GM12891 (cell line): Measurements from ENCODE around the gene IL17RD.

Experiments
- POLR2A ChIP-seq: IDR thresholded peaks from 2 replicates; pipeline ENCODE4 v1.6.1; 2011; ENCODE audit warnings: low read depth, low read length, control low read depth
- POLR2AphosphoS5 ChIP-seq: IDR thresholded peaks from 2 replicates; pipeline ENCODE4 v1.6.1; 2011; ENCODE audit warnings: low read depth, low read length, control low read depth
- SPI1 ChIP-seq: IDR thresholded peaks from 2 replicates; pipeline ENCODE4 v1.6.1; 2011; ENCODE audit warnings: low read depth, low read length, control low read depth
- TAF1 ChIP-seq: IDR thresholded peaks from 2 replicates; pipeline ENCODE4 v1.6.1; 2011; ENCODE audit warnings: low read depth, low read length, control low read depth

GRCh38 chr3:57142411-57142723 lies 22.8 kb downstream of the IL17RD start:
- TF ChIP-seq SPI1 (no peak), POLR2A (no peak), POLR2AphosphoS5 (no peak), TAF1 (no peak)
